MM.1S (cell line): ENCODE measurements around the gene TOB1.

Experiments used
- EZH2 ChIP-seq: fragments of 300-600 bp; sonication (generic); optimal IDR thresholded peaks from 2 replicates; pipeline ENCODE3; 2017; ENCODE audit warnings: low read depth, mild to moderate bottlenecking, antibody characterized with exemption, low read length, mixed read lengths
- EZH2phosphoT487 ChIP-seq: fragments of 300-600 bp; sonication (generic); IDR thresholded peaks from 2 replicates; pipeline ENCODE4 v1.6.1; 2018; ENCODE audit warnings: antibody characterized with exemption, low read length
- TF ChIP-seq, protein P1 (sequence below): fragments of 300-600 bp; sonication (generic); IDR thresholded peaks from 2 replicates; pipeline ENCODE4 v1.5.1; 2016; ENCODE audit warnings: antibody characterized with exemption, low read length, mixed read lengths

DNA sequence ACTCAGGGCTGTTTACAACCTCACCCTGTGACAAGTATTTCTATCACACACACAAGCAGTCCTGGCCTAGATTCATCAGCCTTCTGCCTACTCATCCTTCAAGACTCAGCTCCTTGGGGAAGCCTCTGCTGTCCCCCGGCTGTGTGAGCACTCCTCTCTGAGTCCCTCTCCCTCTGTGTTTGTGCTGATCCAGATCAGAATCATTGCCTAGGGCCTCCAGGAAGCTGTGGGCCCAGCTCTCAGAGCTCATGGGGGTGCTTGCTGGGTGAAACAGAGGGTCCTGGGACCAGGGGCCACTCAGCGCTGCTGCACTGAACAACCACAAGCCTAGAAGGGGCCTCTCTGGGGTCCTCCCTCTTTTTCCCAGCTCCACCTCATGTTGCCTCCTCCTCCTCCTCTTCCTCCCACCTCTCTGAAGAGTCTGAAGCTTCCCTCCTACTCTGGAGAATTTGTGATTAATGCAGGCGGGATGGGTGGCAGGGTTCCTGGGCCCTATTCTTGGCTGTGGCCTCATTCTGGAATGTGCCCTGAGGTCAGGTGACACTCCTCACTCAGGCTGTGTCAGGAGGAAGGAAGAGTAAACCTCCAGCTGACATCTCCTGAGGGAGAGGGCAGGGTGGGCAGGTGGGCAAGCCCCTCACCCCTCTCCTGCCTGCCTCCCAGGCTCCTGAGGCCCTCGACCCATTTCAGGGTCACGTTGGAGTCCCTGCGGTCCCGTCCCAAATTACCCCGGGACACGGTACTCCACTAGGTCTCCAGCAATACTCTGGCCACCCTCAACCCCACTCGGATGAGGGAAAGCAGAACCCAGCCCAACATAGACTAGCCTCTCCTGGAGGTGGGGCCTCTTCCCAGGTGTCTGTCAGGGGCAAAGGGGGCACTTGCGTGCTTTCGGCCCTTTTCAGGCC lies 20.7 kb downstream of the TOB1 start:
- TF ChIP-seq, protein P1, sequence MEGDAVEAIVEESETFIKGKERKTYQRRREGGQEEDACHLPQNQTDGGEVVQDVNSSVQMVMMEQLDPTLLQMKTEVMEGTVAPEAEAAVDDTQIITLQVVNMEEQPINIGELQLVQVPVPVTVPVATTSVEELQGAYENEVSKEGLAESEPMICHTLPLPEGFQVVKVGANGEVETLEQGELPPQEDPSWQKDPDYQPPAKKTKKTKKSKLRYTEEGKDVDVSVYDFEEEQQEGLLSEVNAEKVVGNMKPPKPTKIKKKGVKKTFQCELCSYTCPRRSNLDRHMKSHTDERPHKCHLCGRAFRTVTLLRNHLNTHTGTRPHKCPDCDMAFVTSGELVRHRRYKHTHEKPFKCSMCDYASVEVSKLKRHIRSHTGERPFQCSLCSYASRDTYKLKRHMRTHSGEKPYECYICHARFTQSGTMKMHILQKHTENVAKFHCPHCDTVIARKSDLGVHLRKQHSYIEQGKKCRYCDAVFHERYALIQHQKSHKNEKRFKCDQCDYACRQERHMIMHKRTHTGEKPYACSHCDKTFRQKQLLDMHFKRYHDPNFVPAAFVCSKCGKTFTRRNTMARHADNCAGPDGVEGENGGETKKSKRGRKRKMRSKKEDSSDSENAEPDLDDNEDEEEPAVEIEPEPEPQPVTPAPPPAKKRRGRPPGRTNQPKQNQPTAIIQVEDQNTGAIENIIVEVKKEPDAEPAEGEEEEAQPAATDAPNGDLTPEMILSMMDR = no peak
- TF ChIP-seq EZH2 = no peak
- no peak for TF ChIP-seq EZH2phosphoT487
